Epithelial cell of proximal tubule (primary cell): ENCODE measurements around the gene LUZP2. TPM values are rescaled to one million over a fixed set of nuclear protein-coding genes. Genes with fewer than 3 reads are reported as not detected.

ENCODE experiments used
- DNase-seq: peaks from one replicate; pipeline ENCODE4 v3.0.0-alpha.2; 2011; ENCODE audit warnings: low read depth
- H3K4me3 ChIP-seq: 2 replicates; pipeline ENCODE4 v1.5.1; 2011; ENCODE audit warnings: low read depth, mild to moderate bottlenecking, low read length
- CTCF ChIP-seq: conservative IDR thresholded peaks from 2 replicates; pipeline ENCODE4 v1.5.1; 2012; ENCODE audit warnings: low read depth, mild to moderate bottlenecking, low read length
- total RNA-seq: library from RNA; depleted of rRNA; stranded (reverse); fragments of >200 nt; gene quantifications from 2 replicates; pipeline ENCODE4 v1.2.3, GENCODE V29; 2015

Gene LUZP2
- total RNA-seq, 1 donor from 2014 or later: 0.75 TPM

- no peak for TF ChIP-seq CTCF
- no peak overlapping the region for H3K4me3 ChIP-seq
- DNase-seq: no peak
Observed at GRCh38 chr11:24861440-24861839, 364.6 kb downstream of the LUZP2 start.

GRCh38 chr11:24866743-24867142, 369.9 kb downstream of the LUZP2 start:
- H3K4me3 ChIP-seq: no peak overlapping the region
- TF ChIP-seq CTCF: no peak

GRCh38 chr11:24870048-24870447, 373.2 kb downstream of the LUZP2 start:
- DNase-seq: no peak

More at GRCh38 chr11:24866743-24867142, 369.9 kb downstream of the LUZP2 start:
- no peak for DNase-seq

GRCh38 chr11:24872186-24872585, 375.3 kb downstream of the LUZP2 start:
- DNase-seq: no peak
- no peak for TF ChIP-seq CTCF
- H3K4me3 ChIP-seq: no peak overlapping the region

More at GRCh38 chr11:24870048-24870447, 373.2 kb downstream of the LUZP2 start:
- H3K4me3 ChIP-seq: no peak overlapping the region
- no peak for TF ChIP-seq CTCF

- no peak for DNase-seq
- no peak overlapping the region for H3K4me3 ChIP-seq
- no peak for TF ChIP-seq CTCF
Observed at GRCh38 chr11:24872651-24873311, 375.9 kb downstream of the LUZP2 start.

GRCh38 chr11:24880962-24881361, 384.1 kb downstream of the LUZP2 start:
- no peak for DNase-seq
- H3K4me3 ChIP-seq: no peak overlapping the region
- TF ChIP-seq CTCF: no peak

- DNase-seq: no peak
- TF ChIP-seq CTCF: no peak
- H3K4me3 ChIP-seq: no peak overlapping the region
Observed at GRCh38 chr11:24885580-24886173, 388.8 kb downstream of the LUZP2 start.
